Embryonic facial prominence (tissue), 1 donor: Measurements from ENCODE around the gene ZFYVE28.

Experiments used
- DNase-seq: peaks from one replicate; pipeline ENCODE4 v3.0.0-alpha.2; 2016; ENCODE audit errors: extremely low spot score

The ZFYVE28 gene

DNA sequence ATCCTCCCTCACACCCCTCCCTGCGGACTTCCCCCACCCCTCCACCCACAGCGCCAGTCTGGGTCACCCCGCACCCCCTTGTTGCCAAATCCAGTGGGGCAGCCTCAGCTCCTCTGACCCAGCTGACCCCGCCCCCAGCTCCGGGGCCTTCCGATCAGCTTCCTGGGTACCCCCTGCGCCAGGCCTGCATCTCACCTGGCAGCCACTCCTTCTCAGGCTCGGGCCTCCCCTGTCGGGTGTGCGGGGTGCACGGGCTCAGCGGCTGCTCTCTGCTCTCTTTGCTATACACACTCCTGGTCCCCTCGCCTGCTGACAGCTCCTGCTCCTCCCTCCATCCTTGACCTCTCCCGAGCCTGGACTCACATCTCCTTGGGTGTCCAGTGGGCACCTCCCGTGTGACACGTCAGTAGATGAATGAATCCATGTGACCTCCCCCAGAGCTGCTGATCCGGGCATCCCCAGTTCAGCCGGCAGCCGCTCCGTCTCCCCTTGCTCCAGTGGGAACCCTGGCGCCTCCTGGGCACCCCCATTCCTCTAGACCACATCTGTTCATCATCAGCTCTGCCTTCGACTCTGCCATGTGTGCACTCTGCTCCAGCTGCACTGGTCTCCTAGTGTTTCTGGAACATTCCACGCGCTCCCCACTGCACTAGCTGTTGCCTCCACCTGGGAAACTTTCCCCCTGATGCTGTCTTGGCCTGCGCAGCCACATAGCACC, 10.2 kb upstream of the ZFYVE28 start:
- no peak for DNase-seq

DNA sequence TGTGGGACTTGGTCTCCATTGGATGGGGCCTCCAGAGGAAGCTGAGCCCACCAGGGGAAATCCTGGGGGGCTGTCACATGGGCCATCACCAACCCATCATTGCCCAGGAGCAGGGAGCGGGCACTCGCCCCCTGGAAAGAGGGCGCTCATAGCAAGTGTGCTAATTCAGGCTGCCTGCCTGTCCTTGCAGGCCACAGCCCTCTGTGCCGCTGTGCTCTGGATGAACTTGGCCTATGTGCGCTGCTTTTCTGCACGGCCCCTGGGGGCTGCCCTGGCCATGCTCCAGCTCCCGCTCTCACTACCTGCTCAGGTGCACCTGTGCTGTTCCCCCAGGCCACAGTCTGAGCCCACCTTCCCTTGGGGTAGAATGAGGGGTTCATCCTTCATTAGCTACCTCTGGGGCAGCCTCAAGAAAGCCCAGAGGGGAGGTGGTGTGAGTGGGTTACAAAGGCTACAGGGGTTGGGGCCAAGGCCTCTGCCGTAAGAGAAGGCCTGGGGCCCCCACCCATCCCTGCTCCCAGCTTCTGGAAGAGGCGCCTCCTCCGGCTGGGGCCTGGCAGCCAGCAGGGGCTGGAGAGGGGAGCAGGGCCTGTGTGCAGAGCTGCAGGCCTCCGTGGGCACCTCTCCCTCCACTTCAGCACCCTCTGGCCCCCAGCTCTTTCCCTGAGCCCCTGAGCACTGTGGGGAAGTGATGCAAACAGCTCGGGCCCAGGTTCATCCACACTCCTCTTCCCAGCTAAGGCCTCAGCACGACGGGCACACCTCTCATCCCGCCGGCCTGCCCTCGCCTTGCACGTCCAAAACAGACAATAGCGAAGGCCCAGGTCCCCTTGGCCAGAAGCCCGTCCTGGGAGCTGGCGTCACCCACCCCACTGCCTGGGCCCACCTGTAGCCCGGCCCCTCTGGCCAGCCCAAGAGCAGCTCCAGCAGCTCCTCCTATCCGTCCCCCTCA, 9.2 kb upstream of the ZFYVE28 start:
- DNase-seq, result no peak

DNA sequence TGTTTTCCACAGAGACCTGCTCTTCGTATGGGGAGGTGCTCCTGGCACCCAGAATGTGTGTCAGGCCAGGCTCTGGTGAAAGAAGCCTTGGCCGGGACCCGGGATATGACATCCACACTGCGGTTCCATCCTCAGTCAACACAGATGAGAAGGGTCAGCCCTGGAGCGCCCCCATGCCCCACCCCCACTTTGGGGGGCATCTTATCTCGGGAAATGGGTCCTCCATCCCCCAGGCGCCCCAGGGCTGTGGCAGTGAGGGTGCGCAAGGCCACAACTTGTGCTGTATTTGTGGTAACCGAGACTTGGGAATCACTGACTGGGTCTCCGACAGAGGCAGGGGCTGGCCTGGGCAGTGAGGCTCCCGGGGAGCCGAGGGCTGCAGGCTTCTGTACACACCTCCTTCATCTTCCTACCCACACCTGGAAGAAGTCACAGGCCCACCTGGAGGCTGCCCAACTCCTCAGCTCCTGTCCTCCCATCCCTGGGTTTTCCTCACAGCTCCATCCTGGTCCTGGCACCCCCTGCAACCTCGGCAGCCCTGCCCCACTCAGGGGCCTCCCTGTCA, 8.3 kb upstream of the ZFYVE28 start:
- no peak for DNase-seq

DNA sequence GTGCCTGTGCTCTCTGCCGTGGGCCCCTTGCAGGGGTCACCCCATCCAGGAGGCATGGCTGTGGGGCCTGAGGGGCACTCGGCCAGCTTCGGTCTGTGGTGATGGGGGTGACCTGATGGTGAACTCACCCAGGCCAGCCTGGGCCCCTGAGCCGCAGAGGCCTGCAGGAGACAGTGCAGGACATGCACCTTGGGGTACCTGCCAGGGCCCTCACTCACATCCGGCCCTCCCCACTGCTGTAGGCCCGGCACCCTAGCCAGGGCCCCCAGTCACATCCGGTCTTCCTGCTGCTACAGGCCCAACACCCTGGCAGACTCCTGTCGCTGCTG, 7.6 kb upstream of the ZFYVE28 start:
- DNase-seq, result no peak

DNA sequence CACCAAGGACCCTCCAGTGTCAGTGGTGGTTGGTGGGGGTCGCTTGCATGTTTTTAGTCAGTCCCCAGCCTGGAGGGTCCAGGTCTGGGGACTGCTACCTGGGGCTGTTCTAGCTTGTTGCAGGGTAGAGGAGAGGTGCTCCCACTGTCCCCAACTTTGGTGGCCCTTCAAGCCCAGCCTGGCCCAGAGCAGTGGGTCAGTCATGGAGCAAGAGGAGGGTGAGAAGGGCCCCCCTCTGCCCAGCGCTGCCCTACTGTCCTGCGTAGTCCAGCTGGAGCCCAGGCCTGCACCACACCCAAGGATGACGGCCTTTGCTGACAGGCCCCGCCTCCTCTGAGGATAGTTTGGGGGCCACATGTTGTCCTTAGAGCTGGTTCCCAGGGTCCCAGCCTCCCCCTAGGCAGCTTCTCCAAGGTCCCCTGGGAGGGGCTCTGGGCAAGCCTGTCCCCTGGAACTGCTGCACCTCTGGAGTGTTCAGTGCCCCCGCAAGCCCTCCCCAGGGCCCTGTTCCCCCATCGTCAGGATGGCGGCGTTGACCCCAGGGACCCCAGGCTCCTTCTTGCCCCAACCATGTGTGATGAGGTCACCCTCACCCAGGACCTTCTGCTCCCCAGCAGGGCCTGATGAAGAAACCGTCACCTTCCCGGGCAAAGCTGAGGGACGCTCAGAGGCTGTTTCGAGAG, 7.1 kb upstream of the ZFYVE28 start:
- no peak for DNase-seq

DNA sequence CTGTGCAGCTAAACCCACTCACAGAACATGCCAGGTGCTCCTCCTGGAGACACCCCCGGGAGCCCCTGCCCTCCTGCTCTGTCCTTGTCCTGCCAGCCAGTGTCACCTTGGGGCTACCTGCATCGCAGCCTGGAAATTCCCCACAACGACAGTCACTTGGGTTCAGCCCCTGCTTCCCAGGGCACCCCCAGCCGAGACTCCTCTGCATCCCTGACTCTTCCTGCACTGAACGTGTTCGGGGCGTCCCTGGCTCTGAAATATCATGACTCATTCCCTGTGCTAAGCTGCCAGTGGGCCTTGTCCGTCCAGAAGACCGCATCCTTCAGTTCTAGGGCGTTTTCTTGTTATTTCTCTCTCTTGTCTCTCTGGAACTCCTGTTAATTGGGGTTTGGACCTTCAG, 6.1 kb upstream of the ZFYVE28 start:
- no peak for DNase-seq

DNA sequence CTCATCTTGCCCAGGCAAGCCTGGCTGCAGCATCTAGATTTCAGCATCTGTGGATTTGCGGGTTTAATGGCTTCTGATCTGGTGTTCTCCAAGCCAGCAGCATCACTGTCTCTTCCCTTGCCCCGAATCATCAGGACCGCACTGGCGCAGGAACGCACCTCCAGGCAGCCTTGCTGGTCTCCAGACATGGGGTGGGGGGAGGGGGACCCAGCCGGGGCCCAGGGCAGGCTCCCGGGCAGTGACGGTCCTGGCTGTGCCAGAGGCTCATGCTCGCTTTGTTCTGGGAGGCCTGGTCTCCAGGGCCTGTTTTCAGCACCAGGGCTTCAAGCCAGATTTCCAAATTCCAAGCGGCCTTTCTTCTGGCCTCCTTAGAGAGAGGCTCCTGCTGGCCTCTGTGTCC, 5.2 kb upstream of the ZFYVE28 start:
- no peak for DNase-seq

DNA sequence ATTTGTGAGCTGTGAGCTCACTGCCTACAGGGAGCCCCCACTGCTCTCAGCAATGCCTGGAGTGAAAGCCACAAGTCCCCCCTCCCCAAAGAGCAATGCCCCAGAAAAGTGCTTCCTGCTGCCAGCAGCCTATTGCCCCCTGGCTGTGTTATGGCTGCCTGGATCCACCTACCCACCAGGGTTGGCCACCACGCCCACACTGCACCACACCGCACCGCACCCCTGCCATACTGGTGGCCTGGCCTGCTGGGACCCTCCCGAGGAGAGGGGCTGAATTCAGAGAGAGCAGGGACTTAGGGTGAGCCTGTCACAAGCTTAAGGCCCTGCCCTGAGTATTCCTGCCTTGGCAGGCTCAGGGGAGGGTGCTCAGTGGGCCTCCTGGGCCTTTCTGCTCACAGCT, 4.6 kb upstream of the ZFYVE28 start:
- DNase-seq, result no peak

DNA sequence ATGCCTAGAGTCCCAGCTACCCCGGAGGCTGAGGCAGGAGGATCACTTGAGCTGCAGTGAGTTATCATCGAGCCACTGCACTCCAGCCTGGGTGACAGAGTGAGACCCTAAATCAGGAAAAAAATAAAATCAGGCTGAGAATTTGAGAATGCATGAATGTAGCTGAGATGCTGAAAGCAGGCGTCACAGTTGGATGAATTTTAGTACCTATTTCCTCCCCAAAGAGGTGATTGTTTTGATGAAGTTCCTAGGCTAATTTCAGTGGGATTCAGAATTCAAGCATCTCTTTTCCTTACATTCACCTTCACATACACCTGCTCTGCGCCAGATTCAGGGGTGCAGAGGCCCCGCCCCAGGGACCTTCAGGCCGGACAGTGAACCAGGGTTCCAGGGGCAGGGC, 3.5 kb upstream of the ZFYVE28 start:
- DNase-seq, result no peak

DNA sequence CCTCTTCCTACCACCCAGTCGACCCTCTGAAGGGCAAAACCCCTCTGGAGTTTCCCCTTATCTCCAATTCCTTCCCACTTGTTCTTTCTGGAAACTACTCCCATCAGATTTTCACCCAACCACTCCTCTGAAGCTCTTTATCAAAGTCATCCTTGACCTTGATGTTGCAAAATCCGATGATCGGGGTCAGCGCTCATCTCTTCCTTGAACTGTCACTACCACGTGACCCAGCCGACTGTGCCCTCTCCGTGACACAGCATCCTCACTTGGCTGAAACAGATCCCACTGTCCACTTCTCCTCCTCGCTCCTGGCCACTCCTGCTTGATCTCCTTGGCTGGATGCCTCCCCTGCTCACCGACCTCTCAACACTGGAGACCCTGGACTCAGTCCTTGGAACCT, 1.4 kb upstream of the ZFYVE28 start:
- DNase-seq, result no peak

DNA sequence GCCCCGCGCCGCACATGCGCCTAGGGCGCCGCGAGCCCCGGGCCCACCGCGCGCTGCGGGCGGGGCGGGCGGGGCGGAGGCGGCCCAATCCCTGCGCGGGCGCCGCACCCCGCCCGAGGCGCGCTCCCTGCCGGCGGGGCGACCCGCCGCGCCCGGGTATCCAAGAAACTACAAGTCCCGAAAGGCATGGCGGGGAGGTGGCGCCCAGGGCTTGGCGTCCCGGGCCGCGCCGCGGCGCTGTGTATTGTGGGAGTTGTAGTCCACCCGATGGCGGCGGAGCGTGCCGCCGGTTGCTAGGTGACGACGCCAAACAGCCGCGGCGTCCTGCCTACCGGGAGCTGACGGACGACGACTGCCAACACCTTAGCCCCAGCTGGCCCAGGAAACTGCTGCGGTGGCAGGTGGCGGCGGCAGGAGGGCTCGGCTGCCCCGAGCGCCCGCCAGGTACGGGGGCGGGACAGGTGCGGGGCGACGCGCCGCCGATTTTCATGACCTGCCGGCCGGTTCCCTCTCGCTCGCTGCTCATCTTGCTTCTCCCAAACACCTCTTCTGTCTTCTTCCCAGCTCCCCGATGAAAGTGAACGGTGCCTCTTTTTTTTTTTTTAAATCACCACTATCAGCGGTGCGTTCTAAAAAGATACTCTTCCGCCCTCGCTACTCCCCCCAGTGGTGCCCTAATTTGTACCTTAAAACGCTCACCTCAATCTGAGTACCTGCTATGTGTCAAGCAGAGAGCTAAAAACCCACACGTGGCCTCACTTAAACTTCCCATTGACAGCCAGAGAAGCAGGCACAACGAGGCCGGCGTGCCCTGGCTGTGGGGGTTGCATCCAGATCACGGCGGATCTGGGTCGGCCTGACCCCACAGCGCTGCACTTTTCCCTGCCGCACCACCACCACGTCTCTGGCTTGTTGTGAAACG, 466 bp upstream of the ZFYVE28 start, which contains the start of gene CFAP99:
Gene CFAP99 (plus strand): TSS at position 306 of the 922 bp plus-strand sequence.
- peak; percentile 79 for DNase-seq

DNA sequence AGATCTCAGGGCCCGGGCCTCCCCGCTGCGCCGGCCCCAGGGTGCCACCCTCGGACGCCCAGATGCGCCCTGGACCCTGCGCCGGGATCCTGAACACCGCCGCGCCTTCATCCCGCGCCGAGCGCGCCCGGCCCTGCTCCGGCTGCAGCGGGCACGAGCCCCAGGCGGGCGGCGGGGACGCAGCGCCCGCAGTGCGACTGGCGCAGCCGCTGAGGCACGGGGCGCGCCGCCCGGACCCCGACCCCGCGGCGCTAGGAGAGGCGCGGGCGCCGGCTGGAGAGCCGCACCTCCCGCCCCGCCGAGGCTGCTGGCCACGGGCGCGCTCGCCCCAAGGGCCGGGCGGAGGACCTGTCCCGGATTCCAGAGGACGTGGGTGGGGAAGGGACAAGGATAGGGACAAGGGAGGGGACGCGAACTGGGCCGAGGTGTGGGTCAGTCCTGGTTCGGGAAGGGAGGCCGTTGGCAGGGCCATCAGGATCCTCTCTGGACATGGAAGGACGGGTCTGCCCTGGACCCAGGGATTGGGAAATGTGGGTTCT, 1.1 kb downstream of the ZFYVE28 start:
- DNase-seq, result no peak

DNA sequence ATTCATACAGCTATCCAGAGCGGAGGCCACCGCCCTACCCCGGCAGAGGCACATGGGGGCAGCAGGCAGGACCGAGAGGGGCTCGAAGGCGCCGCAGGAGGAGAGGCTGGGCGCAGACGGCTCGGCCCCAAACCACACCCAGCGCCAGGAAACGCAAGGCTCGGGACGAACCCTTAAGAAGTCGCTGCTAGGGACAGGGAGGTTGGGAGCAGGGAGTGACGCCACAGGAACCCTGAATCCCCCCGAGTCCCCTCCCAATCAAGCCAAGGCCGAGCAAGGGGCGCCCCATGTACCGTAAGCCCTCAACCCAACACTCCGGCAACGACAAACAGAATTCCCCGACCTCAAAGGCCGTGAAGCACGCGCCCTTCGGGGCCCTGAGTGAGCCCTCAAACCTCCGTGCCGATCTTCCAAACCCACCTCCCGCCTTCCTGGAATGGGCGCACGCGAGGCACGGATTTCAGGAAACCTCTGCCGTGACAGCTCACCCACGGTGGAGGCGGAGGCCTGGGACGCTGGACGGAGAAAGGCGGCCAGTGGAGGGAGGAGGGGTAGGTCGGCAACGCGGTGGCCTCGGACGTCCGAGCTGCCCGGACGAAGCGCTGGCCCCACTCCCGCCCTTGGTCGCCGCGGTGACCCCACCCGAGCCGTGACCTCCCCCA, 1.8 kb downstream of the ZFYVE28 start:
- no peak for DNase-seq

DNA sequence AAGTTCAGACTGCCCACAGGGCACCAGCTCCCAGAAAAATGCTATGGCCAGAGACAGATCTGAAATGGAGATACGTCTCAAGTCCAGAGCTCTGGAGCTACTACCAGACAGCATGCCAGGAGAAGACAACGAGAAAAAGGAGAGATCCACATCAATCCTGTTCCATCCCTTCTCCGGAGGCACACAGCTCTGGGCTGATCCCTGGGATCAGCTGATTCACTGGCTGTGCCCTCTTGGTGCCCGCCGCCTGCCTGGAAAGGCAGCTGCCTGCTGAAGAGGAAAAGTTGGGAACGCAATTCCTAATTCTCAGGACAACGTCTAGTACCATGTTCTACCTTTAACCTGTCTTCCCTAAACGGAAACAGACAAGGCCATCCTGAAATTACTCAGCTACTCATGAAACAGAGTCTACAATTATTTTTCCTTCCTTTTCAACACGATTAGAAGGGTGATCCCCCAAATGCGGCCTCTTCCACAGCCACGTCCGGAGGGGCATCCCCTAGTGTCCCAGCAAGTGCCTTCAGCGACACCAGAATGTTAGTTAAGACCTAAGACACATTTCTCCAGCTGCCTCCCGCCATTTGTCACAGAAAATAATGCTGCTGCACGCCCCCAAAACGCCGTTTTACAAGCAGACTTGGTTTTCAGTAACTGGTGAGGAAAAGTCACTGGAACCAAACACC, 2.4 kb downstream of the ZFYVE28 start:
- DNase-seq, result no peak

DNA sequence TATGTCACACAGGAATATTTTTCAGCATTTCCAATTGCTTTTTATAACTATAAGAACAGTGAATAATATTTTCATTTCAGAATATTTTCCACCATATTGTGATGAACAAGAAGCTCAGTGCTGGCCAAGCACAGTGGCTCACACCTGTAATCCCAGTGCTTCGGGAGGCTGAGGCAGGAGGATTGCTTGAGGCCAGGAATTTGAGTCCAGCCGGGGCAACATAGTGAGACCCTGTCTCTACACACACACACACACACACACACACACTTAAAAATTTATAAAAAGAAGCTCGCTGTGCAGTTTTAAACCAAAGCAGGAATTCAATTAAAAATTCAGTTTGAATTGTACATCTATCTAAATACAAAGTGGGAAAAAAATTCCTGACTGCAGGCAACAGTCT, 3.2 kb downstream of the ZFYVE28 start:
- DNase-seq, result no peak

DNA sequence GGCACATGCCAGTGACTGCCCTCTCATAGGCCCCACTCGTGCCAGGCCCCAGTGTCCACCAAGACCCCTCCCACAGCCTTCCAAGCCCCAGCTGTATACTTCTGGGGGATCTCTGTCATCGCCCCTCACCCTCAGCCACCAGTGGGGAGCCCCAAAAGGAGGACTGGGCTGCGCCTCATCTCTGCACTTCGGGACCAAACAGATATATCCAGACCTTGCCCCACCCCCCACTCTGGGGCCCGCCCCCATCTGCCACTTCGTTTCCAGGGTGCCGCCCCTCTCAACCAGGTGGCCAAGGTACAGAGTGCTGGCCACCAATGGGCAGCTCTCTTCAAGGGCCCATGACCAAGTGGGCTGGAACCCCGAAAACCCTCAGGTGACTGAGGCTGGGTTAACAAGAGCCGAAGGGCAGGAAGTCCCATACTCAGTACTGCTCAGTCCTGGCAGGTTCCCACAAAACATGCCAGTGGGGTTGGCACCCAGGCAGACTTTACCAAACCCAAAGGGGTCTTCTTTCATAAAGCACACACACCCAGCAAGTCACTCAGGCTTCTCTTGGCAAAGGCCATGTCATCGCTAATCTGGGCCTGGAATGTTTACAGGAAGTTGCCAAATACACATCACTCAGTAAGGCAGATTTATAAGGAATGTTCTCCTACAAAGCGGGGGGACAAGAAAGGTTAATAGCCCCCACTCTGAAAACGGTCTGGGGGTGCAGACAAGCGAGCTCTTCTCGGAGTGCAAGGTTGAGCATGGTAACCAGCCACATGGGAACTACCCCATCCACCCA, 4.4 kb downstream of the ZFYVE28 start:
- no peak for DNase-seq

DNA sequence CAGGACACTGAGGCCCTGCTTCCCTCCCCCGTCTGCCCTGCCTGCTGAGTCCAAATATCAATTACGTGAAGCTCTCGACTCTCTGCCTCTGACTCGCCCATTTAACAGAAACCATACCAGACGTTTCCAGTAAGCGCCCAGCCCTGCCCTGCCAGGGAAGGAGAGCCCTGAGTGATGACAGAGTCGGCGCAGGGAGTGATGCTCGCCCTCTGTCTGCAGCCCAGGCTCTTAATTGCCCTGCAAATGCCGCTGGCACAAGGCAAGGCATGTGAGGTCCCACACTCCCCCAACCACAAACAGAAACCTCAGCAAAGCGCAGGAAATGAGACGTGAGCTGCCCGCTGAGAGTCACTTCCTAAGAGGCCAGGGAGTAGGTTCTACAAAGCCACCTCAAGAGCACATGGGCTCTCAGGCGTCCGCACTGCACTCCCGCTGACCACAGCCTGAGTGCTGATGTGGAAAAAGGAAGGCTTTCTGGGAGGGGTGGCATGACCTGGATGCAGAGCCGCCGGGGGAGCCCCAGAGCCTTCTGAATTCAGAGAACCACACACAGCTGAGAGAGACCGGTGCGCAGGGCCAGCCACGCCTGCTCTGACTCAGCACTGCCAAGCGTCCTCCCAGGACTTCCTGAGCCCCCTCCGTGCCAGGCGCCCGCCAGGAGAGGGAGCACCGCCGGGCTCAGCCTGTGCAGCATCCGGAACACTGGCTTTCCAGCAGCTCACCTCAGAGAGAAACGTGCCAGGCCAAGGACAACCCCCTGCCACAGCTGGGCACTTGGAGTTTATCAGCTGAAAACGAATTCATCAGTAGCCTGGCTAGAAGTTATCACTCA, 5.3 kb downstream of the ZFYVE28 start:
- no peak for DNase-seq

DNA sequence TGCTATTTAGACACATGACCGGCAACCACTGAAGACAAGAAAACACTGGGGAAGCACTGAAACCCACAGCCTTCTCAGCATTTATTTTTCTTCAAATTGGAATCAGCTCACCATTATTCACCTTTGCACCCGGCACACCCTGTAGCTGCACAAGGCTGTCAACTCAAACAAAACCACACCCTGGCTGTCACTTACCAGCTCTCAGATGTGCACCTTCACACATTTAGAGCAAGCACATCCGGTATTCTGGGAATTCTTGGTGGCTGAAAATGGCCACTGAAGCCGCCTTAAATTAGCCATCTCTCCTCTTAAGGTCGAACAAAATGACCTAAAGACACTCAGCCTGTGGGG, 5.9 kb downstream of the ZFYVE28 start:
- no peak for DNase-seq
